GM19025 (cell line): ENCODE measurements around the gene SPAG4.

Experiments
- ATAC-seq: cut with Tn5 transposase; IDR thresholded peaks from one replicate; pipeline ENCODE4 v1.9.1; 2021; ENCODE audit warnings: mild to moderate bottlenecking, low read depth, moderate library complexity; ENCODE audit not compliant: unreplicated experiment

The SPAG4 gene, protein sequence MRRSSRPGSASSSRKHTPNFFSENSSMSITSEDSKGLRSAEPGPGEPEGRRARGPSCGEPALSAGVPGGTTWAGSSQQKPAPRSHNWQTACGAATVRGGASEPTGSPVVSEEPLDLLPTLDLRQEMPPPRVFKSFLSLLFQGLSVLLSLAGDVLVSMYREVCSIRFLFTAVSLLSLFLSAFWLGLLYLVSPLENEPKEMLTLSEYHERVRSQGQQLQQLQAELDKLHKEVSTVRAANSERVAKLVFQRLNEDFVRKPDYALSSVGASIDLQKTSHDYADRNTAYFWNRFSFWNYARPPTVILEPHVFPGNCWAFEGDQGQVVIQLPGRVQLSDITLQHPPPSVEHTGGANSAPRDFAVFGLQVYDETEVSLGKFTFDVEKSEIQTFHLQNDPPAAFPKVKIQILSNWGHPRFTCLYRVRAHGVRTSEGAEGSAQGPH

DNA sequence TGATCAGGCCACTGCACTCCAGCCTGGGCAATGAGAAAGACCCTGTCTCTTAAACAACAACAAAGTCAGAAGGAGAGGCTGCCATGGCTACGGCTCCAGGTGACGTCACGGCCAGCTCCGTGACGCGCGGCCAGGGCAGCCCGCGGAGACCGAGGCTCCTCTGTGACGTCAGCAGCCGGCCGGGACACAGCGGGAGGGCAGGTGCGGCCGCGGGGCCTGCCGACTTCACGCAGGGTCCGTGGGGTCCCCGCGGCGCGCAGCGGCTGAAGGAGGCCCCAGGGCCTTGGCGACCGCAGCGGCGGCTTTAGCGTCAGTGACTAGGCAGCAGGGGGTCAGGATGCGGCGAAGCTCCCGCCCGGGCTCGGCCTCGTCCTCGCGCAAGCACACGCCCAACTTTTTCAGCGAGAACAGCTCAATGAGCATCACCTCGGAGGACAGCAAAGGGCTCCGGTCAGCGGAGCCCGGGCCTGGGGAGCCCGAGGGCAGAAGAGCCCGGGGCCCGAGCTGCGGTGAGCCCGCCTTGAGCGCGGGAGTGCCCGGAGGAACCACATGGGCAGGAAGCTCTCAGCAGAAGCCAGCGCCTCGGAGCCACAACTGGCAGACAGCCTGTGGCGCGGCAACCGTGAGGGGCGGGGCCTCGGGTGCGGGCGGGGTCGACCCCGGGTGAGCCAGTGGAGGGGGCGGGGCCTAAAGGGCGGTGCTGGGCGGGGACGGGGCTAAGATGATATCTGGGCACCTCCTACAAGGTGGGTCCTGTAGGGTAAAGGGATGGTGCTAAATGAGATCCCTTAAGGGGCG is at the start of gene SPAG4:
Gene SPAG4 (plus strand): TSS at position 163 of the 798 bp plus-strand sequence. CDS start 175 bp downstream, at position 338.
- ATAC-seq = peak; percentile 69

DNA sequence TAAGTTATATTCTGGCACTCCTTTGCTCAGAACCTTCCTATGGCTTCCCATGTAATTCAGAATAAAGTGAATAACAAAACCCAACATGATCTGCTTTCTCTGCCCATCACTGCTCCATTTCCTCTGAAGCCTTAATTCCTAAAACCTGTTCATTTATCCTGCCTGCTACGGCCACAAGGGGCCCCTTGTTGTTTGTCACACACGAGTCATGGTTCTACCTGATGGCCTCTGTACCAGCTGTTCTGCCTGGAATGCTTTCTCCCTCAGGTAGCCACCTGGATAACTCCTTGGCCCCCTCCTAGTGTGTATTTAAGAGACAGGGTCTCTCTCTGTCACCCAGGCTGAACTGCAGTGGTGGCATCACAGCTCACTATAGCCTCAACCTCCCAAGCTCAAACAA is 47.0 kb upstream of the SPAG4 start:
- no peak for ATAC-seq

DNA sequence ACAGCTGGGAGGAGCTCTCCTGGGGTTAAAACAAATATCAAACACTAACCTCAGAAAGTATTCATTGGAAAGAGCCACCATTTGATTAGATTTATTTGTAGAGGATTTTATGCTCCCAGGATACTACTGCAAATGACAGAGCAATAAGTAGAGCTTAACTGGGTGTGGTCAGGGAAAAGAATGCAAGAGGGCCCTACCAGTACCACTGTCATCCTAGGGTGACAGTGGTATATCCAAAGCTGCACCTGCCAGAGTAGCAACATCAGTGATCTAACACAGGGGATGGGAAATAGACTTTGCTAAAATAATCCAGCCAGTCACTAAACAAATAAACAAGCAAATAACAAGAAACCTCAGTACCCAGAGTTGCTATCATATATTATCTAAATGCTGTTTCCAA is 44.1 kb upstream of the SPAG4 start:
- ATAC-seq = no peak

DNA sequence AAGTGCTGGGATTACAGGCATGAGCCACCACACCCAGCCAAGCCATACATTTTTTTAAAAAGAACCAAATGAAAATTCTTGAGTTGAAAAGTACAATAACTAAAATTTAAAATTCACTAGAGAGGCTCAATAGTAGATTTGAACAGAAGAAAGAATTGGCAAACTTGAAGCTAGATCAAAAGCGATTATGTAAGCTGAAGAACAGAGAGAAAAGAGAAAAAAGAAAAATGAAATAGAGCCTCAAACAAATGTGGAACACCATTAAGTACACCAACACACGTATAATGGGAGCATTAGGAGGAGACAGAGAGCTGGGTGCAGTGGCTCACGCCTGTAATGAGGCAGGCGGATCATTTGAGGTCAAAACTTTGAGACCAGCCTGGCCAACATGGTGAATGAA is 42.8 kb upstream of the SPAG4 start:
- no peak for ATAC-seq

DNA sequence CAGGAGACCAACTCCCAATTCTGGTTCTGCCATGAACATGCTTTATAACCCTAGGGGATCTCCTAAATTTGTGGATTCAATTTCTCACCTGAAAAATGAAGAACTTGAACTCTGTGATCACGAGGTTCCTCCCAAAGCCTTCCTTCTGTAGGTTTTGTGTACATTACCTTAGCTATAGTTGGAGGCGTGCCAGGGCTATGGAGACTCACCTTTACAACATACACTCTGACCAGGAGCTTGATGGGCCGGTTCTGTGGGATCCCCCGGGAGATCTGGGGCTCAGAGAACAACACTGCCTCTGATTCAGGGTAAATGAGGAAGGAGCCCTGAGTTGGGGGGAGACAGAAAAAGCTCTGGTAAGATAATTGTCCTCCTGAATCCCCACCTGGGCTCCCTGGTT is 39.7 kb upstream of the SPAG4 start:
- ATAC-seq = no peak

DNA sequence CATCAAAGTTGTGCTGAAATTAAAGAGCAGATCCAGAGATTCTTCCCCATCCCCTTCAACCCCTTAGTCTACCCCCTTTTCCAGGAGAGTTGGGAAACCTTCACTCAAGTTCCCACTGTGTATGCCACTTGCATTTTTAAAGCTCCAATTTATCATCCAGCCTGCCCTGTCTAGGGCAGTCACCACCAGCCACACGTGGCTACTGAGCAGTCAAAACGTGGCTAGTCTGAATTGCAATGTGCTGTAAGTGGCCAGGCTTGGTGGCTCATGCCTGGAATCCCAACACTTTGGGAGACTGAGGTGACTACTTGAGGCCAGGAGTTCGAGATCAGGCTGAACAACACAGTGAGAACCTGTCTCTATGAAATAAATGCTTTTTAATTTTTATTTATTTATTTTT is 38.8 kb upstream of the SPAG4 start:
- no peak for ATAC-seq

DNA sequence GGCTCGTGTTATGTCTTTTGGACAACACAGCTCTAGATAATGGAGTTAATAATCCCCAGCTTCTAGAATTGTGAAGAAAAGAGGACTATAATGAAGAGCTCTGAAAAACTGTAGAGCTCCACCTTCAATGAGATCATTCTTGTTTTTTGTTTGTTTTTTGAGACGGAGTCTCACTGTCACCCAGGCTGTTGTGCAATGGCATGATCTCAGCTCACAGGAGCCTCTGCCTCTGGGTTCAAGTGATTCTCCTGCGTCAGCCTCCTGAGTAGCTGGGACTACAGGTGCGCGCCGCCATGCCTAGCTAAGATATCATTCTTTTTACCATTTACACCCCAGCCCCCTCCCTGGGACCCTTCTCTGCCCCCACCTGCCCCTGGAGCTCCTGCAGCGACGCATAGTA is 37.2 kb upstream of the SPAG4 start:
- no peak for ATAC-seq

DNA sequence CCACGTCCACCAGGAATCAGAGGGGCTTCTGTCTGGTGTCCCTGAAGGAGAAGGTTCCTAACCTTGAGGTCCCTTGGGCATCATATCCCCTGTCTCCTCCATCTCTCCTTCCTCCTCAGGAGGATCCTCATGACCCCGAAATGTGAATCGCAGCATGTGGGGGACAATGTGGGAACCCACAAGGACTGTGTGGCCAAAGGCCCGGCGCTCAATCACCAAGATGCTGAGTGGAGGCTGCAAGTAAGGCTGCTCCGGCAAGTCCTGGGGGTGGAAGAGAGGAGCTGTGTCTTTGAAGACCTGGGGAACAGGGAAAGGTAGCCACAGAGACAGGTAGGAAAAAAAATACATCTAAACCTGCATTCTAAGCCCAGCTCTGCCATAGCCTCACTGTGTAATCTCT is 36.4 kb upstream of the SPAG4 start:
- no peak for ATAC-seq

DNA sequence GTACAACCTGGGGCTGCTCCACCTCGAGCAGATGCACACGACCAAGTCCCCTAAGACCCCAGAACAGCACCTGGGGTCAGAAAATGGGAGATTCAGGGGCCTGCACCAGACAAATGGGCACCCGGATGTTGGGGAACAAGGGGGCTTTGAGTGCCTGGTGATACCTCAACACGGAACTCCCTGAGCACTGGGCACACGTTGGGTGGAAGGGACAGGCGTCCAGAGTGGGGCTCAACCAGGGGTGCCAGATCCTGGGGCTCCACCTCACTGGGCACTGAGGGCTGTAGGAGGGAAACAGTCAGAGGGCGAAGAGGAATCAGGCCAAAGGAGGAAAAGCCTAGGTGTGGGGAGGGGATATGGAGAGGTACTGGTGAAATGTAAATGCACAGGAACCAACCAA is 33.5 kb upstream of the SPAG4 start:
- ATAC-seq = no peak

DNA sequence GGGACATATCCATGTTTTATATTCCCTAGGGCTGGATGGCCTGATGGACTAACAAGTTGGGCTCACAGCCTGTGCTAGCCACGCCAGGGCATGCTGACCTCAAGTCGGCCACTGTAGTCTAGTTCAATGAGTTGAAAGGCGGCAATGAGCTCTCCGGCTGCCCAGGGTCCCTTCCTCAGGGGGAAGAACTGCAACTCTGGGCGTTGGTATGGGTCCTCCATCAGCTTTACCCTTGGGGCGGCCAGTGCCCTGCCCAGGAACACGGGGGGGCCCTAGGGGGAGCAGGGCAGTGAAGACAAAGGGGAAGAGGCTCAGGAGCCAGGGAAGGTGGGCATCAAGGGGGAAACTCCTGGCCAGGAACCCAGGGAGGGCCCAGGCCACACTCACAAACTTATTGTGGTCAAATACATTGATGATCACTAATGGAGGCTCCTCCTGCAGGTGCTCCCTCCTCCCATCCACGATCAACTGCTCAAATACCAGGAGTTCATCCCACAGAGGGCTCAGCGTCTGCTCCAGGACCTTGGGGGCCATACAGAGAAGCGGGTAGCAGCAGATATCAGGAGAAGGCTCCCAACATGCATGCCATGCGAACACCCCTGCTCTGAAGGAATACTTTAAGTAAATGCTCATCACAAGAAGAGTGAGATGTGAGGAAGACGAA is 32.8 kb upstream of the SPAG4 start:
- no peak for ATAC-seq

DNA sequence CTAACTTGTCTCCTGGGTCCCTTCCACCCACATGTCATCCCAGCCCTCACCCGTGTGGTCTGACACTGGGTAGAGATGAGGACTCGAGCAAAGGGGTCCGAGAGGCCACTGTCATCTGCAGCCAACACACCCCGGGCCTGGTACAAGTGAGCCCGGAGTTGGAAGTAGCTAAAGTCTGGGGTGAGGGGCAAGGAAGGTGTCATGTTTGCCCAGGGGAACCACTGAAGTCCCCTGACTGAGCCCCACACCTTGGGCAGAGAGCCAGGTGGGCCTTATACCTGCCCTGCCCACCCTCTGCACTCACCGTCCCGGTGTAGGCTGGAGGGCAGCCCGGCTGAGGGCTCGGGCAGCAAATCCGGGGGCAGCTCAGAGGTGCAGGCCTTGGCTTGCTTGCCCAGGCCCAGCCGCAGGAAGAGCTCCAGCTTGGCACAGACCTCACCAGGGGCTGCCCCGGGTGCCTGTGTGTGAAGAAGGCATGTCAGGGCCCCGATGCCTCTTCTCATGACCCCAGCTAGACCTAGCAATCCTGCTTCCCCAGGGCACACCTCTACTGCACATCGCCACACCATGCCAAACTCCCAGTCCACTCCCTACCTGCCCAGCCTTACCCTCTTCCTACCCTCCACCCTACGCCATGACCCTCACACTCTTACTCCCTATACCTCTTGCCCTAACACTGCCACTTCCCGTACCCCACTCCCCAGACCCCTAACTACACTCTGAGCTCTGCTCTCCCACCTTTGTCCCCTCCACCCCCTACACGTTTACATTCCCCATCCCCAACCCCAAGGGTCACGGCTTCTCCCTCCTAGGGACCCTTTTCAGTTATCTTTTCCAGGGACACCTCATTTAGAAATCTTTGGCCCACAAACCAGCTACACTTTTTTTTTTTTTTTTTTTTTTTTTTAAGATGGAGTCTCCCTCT is 31.7 kb upstream of the SPAG4 start:
- no peak for ATAC-seq

DNA sequence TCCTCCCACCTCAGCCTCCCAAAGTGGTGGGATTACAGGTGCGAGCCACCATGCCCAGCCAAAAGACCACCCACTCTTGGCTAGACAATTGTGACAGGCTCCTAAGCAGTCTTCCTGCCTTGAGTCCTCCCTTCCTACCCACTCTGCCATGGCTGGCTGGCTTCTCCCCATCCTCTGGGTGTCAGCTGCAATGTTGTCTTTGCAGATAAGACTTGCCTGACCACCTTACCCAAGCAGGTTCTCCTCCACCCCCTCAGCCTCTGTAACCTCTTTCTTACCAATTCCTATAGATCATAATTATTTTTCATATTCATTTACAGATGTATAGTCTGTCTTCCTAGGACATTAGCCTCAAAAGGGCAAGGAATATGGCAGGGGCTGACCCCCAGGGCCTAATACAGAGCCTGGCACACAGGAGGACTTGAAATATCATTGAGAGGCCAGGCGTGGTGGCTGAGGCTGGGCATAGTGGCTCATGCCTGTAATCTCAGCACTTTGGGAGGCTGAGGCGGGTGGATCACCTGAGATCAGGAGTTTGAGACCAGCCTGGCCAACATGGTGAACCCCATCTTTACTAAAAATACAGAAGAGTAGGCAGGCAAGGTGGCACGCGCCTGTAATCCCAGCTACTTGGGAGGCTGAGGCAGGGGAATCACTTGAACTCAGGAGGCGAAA is 28.7 kb upstream of the SPAG4 start:
- no peak for ATAC-seq

DNA sequence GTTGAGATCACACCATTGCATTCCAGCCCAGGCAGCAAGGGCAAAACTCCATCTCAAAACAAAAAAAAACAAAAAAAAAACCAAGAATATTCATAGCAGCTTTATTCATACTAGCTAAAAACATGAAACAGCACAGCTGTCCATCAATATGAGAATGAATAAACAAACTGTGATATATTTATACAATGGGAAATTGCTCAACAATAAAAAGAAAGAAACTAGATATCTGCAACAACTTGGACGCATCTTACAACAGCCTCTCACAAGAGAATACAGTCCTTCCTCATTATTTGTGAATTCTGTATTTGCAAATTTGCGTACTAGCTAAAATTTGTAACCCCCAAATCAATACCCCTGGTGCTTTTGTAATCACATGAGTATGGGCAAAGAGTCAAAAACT is 28.2 kb upstream of the SPAG4 start:
- ATAC-seq = no peak

DNA sequence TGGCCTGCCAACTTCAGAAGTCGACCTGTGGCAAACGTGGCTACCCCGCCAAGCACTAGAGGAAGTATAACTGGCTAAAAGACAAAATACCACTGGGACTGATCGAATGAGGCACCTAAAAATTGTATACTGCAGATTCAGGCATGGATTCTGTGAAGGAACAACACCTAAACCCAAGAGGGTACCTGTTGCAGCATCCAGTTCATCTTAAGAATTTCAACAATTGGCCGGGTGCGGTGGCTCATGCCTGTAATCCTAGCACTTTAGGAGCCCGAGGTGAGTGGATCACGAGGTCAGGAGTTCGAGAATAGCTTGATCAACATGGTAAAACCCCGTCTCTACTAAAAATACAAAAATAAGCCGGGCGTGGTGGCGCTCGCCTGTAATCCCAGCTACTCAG is 27.2 kb upstream of the SPAG4 start:
- no peak for ATAC-seq

DNA sequence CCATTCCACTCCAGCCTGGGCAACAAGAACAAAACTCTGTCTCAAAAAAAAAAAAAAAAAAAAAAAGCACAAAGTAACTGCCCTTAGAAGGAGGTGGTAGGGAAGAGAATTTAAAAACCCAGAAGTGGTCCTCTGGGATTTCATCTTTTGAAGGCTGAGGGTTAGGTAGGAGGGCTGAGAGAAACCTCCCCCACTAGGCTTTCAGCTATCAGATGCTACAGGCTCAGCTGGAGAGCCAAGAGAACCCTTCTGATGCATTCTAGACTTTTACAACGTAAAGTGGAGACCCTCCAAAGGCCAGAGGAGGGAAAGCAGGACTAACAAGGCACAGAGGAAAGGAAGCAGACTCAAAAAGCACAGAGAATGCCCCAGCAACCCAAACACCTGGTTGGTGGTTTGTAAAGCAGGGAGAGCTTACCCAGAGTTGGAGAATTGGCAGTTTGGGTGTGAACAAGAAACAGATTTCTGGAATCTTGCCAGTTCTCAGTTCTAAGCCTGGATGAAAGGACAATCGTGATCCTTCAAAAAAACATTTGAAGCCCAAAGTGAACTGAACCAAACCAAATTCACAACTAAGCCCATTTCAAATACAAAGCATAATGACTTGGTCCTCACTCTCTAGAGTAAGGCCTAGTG is 23.2 kb upstream of the SPAG4 start:
- ATAC-seq = no peak

DNA sequence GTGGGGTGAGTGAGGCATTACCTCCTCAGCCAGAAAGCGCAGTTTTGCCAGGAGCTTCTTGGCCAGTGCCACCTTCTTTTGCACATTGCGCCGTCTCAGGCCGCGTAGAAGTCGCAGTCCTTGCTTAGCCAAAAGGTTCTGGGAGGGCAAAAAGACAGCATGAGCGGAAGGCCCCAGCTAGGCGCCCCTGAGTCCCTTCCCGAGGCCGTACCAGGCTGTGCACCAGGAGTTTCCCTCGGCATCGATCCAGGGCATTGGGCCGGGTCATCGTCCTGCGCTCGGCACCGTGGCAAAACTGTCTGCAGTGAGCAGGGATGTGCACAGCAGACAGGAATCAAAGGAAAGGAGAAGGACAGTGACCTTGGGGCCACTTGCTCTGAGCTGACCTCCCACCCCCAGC is 20.2 kb upstream of the SPAG4 start:
- ATAC-seq = no peak

DNA sequence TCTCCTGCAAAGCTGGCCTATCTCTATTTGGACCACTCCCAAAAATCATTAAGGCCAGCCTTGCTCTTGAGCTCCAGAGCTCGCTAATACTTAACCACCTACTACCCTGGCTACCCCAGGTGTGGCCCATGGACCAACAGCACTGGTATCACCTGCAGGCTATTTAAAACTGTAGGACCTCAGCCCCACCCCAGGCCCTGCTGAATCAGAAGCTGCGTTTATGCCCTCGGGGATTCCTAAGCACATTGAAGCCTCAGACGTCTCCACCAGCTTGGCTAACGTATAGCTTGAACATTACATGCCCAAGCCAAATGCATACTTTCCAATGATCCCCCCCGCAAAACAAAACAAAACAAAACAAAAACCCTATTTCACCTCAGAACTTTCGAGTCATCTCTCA is 19.7 kb upstream of the SPAG4 start:
- ATAC-seq = no peak

DNA sequence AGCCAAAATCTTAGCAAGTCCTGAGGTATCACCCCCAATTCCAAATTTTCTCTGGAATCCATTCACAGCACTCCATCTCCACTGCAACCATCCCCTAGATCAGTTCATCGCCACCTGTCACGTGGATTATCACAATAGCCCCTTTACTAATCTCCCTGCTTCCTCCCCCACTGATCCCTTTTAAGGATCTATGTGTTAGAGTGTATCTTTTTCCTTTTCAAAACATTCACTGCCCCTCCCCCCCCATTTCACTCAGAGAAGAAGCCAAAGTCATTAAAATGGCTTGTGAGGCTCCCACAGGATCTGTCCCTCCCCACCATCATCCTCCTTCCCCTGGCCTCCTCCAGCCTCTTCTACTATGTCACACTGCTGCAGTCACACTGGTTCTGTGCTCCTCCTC is 18.4 kb upstream of the SPAG4 start:
- no peak for ATAC-seq

DNA sequence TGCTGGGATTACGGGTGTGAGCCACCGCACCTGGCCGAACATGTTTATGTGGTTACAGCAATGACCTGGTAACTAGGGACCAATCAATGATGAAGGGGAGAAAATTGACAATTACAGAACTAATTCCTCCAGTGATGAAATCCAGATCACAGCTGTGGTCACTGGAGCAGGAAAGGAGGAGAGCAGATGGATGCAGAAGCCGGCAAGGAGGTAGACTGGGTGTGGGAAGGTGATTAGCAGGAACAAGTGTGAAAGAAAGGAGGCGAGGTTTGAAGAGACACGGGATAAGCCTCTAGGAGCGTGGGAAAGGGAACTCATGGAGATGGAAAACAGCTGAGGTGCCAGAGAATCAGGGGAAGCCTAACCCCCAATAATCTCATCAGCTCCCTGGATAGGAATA is 17.2 kb upstream of the SPAG4 start:
- ATAC-seq = no peak
